ENCODE measurements around the gene NR4A3. TPM values are rescaled to one million over a fixed set of nuclear protein-coding genes. Genes with fewer than 3 reads are reported as not detected.

Gene NR4A3
- total and polyA plus RNA-seq, 10 of the 15 experiments (the other 5 are each of a cell fraction or from before 2014, with no cell fraction given), result 0.04 to 2.1 (median 0.64) TPM; not detected in 1

DNA sequence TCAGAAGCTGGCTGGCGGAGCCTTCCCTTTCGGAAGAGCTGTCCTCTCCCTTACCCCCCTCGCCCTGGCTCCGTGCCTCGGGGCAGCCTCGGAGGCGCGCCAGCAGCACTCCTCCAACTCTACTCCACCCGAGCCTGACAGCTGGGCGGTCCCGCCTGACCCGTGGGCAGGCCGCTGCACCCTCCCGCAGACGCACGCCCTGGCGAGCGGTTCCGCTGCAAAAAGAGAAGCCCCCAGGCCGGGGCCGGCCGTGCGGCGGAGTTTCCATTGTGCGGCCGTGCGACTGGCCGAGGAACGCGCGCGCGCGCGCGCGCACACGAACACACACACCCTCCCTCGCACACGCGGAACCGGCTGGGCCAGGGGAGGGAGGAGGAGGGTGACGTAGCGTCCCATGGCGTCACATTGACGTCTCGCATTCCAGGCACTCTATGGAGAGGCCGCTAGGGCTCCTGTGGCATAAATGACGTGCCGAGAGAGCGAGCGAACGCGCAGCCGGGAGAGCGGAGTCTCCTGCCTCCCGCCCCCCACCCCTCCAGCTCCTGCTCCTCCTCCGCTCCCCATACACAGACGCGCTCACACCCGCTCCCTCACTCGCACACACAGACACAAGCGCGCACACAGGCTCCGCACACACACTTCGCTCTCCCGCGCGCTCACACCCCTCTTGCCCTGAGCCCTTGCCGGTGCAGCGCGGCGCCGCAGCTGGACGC lies at the start of gene NR4A3 (continued):
- TF ChIP-seq, protein P1, sequence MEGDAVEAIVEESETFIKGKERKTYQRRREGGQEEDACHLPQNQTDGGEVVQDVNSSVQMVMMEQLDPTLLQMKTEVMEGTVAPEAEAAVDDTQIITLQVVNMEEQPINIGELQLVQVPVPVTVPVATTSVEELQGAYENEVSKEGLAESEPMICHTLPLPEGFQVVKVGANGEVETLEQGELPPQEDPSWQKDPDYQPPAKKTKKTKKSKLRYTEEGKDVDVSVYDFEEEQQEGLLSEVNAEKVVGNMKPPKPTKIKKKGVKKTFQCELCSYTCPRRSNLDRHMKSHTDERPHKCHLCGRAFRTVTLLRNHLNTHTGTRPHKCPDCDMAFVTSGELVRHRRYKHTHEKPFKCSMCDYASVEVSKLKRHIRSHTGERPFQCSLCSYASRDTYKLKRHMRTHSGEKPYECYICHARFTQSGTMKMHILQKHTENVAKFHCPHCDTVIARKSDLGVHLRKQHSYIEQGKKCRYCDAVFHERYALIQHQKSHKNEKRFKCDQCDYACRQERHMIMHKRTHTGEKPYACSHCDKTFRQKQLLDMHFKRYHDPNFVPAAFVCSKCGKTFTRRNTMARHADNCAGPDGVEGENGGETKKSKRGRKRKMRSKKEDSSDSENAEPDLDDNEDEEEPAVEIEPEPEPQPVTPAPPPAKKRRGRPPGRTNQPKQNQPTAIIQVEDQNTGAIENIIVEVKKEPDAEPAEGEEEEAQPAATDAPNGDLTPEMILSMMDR (IDR thresholded peaks at IDR 0.05 in 2 of 3, conservative IDR thresholded peaks at IDR 0.05 in 1 of 3; ENCODE audit: control insufficient read depth in 2 of 3, extremely low read depth in 1 of 3, insufficient read depth in 1 of 3, low read depth in 3 of 3, low read length in 3 of 3), result peak in 1 of 3 experiments; percentile 25; a peak in 2 of 6 replicates
- TF ChIP-seq, protein P2, sequence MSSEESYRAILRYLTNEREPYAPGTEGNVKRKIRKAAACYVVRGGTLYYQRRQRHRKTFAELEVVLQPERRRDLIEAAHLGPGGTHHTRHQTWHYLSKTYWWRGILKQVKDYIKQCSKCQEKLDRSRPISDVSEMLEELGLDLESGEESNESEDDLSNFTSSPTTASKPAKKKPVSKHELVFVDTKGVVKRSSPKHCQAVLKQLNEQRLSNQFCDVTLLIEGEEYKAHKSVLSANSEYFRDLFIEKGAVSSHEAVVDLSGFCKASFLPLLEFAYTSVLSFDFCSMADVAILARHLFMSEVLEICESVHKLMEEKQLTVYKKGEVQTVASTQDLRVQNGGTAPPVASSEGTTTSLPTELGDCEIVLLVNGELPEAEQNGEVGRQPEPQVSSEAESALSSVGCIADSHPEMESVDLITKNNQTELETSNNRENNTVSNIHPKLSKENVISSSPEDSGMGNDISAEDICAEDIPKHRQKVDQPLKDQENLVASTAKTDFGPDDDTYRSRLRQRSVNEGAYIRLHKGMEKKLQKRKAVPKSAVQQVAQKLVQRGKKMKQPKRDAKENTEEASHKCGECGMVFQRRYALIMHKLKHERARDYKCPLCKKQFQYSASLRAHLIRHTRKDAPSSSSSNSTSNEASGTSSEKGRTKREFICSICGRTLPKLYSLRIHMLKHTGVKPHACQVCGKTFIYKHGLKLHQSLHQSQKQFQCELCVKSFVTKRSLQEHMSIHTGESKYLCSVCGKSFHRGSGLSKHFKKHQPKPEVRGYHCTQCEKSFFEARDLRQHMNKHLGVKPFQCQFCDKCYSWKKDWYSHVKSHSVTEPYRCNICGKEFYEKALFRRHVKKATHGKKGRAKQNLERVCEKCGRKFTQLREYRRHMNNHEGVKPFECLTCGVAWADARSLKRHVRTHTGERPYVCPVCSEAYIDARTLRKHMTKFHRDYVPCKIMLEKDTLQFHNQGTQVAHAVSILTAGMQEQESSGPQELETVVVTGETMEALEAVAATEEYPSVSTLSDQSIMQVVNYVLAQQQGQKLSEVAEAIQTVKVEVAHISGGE (CRISPR knock-in tag; IDR thresholded peaks at IDR 0.05), result no peak
- TF ChIP-seq ZNF207 (IDR thresholded peaks at IDR 0.05; ENCODE audit: borderline replicate concordance), result no peak; the same call in 1 of the 2 replicates
- TF ChIP-seq GABPA (IDR thresholded peaks at IDR 0.05; ENCODE audit: low read depth), result no peak
- TF ChIP-seq, protein P3, sequence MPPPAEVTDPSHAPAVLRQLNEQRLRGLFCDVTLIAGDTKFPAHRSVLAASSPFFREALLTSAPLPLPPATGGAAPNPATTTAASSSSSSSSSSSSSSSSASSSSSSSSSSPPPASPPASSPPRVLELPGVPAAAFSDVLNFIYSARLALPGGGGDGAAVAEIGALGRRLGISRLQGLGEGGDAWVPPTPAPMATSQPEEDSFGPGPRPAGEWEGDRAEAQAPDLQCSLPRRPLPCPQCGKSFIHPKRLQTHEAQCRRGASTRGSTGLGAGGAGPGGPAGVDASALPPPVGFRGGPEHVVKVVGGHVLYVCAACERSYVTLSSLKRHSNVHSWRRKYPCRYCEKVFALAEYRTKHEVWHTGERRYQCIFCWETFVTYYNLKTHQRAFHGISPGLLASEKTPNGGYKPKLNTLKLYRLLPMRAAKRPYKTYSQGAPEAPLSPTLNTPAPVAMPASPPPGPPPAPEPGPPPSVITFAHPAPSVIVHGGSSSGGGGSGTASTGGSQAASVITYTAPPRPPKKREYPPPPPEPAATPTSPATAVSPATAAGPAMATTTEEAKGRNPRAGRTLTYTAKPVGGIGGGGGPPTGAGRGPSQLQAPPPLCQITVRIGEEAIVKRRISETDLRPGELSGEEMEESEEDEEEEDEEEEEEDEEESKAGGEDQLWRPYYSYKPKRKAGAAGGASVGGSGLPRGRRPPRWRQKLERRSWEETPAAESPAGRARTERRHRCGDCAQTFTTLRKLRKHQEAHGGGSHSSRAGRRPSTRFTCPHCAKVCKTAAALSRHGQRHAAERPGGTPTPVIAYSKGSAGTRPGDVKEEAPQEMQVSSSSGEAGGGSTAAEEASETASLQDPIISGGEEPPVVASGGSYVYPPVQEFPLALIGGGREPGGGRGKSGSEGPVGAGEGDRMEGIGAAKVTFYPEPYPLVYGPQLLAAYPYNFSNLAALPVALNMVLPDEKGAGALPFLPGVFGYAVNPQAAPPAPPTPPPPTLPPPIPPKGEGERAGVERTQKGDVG (CRISPR knock-in tag; IDR thresholded peaks at IDR 0.05), result no peak
- TF ChIP-seq RBBP5 (conservative IDR thresholded peaks at IDR 0.05), result no peak
- TF ChIP-seq, protein P4, sequence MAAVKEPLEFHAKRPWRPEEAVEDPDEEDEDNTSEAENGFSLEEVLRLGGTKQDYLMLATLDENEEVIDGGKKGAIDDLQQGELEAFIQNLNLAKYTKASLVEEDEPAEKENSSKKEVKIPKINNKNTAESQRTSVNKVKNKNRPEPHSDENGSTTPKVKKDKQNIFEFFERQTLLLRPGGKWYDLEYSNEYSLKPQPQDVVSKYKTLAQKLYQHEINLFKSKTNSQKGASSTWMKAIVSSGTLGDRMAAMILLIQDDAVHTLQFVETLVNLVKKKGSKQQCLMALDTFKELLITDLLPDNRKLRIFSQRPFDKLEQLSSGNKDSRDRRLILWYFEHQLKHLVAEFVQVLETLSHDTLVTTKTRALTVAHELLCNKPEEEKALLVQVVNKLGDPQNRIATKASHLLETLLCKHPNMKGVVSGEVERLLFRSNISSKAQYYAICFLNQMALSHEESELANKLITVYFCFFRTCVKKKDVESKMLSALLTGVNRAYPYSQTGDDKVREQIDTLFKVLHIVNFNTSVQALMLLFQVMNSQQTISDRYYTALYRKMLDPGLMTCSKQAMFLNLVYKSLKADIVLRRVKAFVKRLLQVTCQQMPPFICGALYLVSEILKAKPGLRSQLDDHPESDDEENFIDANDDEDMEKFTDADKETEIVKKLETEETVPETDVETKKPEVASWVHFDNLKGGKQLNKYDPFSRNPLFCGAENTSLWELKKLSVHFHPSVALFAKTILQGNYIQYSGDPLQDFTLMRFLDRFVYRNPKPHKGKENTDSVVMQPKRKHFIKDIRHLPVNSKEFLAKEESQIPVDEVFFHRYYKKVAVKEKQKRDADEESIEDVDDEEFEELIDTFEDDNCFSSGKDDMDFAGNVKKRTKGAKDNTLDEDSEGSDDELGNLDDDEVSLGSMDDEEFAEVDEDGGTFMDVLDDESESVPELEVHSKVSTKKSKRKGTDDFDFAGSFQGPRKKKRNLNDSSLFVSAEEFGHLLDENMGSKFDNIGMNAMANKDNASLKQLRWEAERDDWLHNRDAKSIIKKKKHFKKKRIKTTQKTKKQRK (IDR thresholded peaks at IDR 0.05; ENCODE audit: low read depth, low read length), result no peak
- TF ChIP-seq, protein P5, sequence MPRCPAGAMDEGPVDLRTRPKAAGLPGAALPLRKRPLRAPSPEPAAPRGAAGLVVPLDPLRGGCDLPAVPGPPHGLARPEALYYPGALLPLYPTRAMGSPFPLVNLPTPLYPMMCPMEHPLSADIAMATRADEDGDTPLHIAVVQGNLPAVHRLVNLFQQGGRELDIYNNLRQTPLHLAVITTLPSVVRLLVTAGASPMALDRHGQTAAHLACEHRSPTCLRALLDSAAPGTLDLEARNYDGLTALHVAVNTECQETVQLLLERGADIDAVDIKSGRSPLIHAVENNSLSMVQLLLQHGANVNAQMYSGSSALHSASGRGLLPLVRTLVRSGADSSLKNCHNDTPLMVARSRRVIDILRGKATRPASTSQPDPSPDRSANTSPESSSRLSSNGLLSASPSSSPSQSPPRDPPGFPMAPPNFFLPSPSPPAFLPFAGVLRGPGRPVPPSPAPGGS (IDR thresholded peaks at IDR 0.05; ENCODE audit: borderline replicate concordance, insufficient read depth, low read depth, low read length, poor library complexity, severe bottlenecking), result no peak
- peak; percentile 60 for TF ChIP-seq SP1 (IDR thresholded peaks at IDR 0.05; ENCODE audit: low read depth, low read length)
- 0 out of 4 replicates have a peak, but pooled peaks have one; percentile 4 to 33 for TF ChIP-seq EP300 (IDR thresholded peaks at IDR 0.05; ENCODE audit: borderline replicate concordance in 1 of 2, control insufficient read depth in 1 of 2, low read depth in 2 of 2, low read length in 2 of 2)
- no peak; the same call in 1 of the 2 replicates for TF ChIP-seq RB1 (IDR thresholded peaks at IDR 0.05; ENCODE audit: borderline replicate concordance)
- no peak for TF ChIP-seq STAT3 (IDR thresholded peaks at IDR 0.05; ENCODE audit: low read depth, low read length)
- TF ChIP-seq CREM (IDR thresholded peaks at IDR 0.05; ENCODE audit: low read depth), result peak; percentile 96
- no peak for TF ChIP-seq RFX5 (IDR thresholded peaks at IDR 0.05; ENCODE audit: low read depth, low read length)

Measured in GM12878 (cell line).